Parathyroid adenoma (tissue), 2 donors: ENCODE measurements around the gene C1QTNF6.
"Not testable (repeated sequence)": the region's sequence is repeated elsewhere in the genome, so short reads cannot be mapped to it uniquely, and the experiment has no call there.

Source experiments
- H2AFZ ChIP-seq: fragments of 300-600 bp; sonication (generic); one replicate; pipeline ENCODE4 v1.7.0; 2017; ENCODE audit warnings: antibody characterized with exemption, mild to moderate bottlenecking
- H3K27ac ChIP-seq: fragments of 300-600 bp; sonication (generic); one replicate; pipeline ENCODE4 v1.7.0; 2017
- H3K27me3 ChIP-seq: fragments of 300-600 bp; sonication (generic); one replicate; pipeline ENCODE4 v1.7.0; 2017; ENCODE audit warnings: low read length; ENCODE audit not compliant: control insufficient read depth, insufficient read depth
- H3K36me3 ChIP-seq: fragments of 300-600 bp; sonication (generic); one replicate; pipeline ENCODE4 v1.7.0; 2017; ENCODE audit warnings: low read length; ENCODE audit not compliant: control insufficient read depth, insufficient read depth
- H3K4me1 ChIP-seq: fragments of 300-600 bp; sonication (generic); one replicate; pipeline ENCODE4 v1.7.0; 2017; ENCODE audit warnings: control low read depth
- H3K4me2 ChIP-seq: fragments of 300-600 bp; sonication (generic); one replicate; pipeline ENCODE4 v1.7.0; 2017; ENCODE audit warnings: low read length
- H3K4me3 ChIP-seq: fragments of 300-600 bp; sonication (generic); one replicate; pipeline ENCODE4 v1.7.0; 2017; ENCODE audit warnings: low read depth, low read length
- H3K79me2 ChIP-seq: fragments of 300-600 bp; sonication (generic); one replicate; pipeline ENCODE4 v1.7.0; 2017; ENCODE audit warnings: control low read depth
- H3K9ac ChIP-seq: fragments of 300-600 bp; sonication (generic); one replicate; pipeline ENCODE4 v1.7.0; 2017; ENCODE audit warnings: mild to moderate bottlenecking
- H3K9me3 ChIP-seq: fragments of 300-600 bp; sonication (generic); one replicate; pipeline ENCODE4 v1.7.0; 2017; ENCODE audit warnings: low read length; ENCODE audit not compliant: control insufficient read depth
- TF ChIP-seq, protein P1 (sequence below): fragments of 300-600 bp; sonication (generic); IDR thresholded peaks from one replicate; pipeline ENCODE4 v1.7.0; 2017; ENCODE audit warnings: antibody characterized with exemption, mild to moderate bottlenecking
- donor health status: primary hyperparathyroidism.

C1QTNF6 gene

GRCh38 chr22:37174964-37175363, 13.1 kb downstream of the C1QTNF6 start:
- H3K27me3 ChIP-seq = no peaks in the 10 kb centered on the region
- H3K9me3 ChIP-seq = no peaks in the 10 kb centered on the region
- H3K79me2 ChIP-seq = no peaks in the 10 kb centered on the region
- no peak overlapping the region for H3K4me3 ChIP-seq
- H3K4me2 ChIP-seq = no peak overlapping the region
- TF ChIP-seq, protein P1, sequence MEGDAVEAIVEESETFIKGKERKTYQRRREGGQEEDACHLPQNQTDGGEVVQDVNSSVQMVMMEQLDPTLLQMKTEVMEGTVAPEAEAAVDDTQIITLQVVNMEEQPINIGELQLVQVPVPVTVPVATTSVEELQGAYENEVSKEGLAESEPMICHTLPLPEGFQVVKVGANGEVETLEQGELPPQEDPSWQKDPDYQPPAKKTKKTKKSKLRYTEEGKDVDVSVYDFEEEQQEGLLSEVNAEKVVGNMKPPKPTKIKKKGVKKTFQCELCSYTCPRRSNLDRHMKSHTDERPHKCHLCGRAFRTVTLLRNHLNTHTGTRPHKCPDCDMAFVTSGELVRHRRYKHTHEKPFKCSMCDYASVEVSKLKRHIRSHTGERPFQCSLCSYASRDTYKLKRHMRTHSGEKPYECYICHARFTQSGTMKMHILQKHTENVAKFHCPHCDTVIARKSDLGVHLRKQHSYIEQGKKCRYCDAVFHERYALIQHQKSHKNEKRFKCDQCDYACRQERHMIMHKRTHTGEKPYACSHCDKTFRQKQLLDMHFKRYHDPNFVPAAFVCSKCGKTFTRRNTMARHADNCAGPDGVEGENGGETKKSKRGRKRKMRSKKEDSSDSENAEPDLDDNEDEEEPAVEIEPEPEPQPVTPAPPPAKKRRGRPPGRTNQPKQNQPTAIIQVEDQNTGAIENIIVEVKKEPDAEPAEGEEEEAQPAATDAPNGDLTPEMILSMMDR = no peak
- no peaks in the 10 kb centered on the region for H3K36me3 ChIP-seq
- no peak overlapping the region for H3K27ac ChIP-seq
- H2AFZ ChIP-seq = no peak overlapping the region
- no peak overlapping the region for H3K9ac ChIP-seq
- H3K4me1 ChIP-seq = peaks cover 22% of the 10 kb centered on the region

GRCh38 chr22:37173709-37174108, 14.3 kb downstream of the C1QTNF6 start:
- no peak overlapping the region for H3K27ac ChIP-seq
- H3K9ac ChIP-seq = no peak overlapping the region
- H3K27me3 ChIP-seq = no peaks in the 10 kb centered on the region
- H2AFZ ChIP-seq = no peak overlapping the region
- no peaks in the 10 kb centered on the region for H3K79me2 ChIP-seq
- no peaks in the 10 kb centered on the region for H3K36me3 ChIP-seq
- TF ChIP-seq, protein P1 = no peak
- no peaks in the 10 kb centered on the region for H3K9me3 ChIP-seq
- H3K4me2 ChIP-seq = no peak overlapping the region
- H3K4me3 ChIP-seq = no peak overlapping the region
- H3K4me1 ChIP-seq = peaks cover 18% of the 10 kb centered on the region

- Histone ChIP-seq H3K9me3 (no peaks in the 10 kb centered on the region), H3K27me3 (no peaks in the 10 kb centered on the region), H3K27ac (no peak overlapping the region), H3K4me1 (peaks cover 11% of the 10 kb centered on the region), H3K9ac (no peak overlapping the region), H2AFZ (no peak overlapping the region), H3K79me2 (no peaks in the 10 kb centered on the region), H3K36me3 (no peaks in the 10 kb centered on the region), H3K4me3 (no peak overlapping the region), H3K4me2 (no peak overlapping the region)
- TF ChIP-seq, protein P1 = no peak
Observed at GRCh38 chr22:37172266-37173245, 15.5 kb downstream of the C1QTNF6 start.

DNA sequence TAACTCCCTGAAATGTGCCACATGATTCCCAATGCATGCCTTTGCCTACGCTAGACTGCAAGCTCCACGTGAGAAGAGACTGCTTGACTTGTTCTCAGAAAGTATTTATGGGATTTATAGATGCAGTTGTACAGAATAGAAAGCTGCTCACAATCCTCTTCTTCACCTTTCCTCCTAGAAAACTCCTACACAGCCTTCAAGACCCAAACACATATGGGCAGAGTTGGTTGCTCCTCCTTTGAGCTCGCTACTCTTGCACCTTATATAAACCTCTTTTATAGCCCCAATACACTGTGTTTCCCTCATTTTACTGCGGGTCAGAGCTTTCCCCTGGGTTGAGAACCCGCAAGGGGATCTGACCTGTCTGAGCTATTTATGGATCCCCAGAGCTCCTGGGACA, 16.4 kb downstream of the C1QTNF6 start:
- Histone ChIP-seq H3K4me2 (no peak overlapping the region), H3K9me3 (no peaks in the 10 kb centered on the region), H3K36me3 (no peaks in the 10 kb centered on the region), H2AFZ (no peak overlapping the region), H3K27me3 (no peaks in the 10 kb centered on the region), H3K4me3 (no peak overlapping the region), H3K4me1 (peaks cover 5% of the 10 kb centered on the region), H3K79me2 (no peaks in the 10 kb centered on the region), H3K27ac (no peak overlapping the region), H3K9ac (no peak overlapping the region)
- TF ChIP-seq, protein P1 = no peak

- H3K79me2 ChIP-seq, H3K36me3 ChIP-seq, H3K4me3 ChIP-seq, H3K27me3 ChIP-seq, H3K4me1 ChIP-seq, H3K4me2 ChIP-seq, H2AFZ ChIP-seq, H3K9ac ChIP-seq, H3K9me3 ChIP-seq, H3K27ac ChIP-seq: not testable (repeated sequence)
Observed at GRCh38 chr22:37170689-37171405, 17.2 kb downstream of the C1QTNF6 start.
